ENCODE measurements around the gene ATP8B2. TPM values are rescaled to one million over a fixed set of nuclear protein-coding genes. Genes with fewer than 3 reads are reported as not detected.

ATP8B2 gene
- total RNA-seq, 6 donors from 2014 or later = 20.2 to 45.1 (median 37.4) TPM

- peaks cover 29 to 39% (median 34%) of the 10 kb centered on the region in 4 donors for H3K4me1 ChIP-seq
- no peaks in the 10 kb centered on the region for H3K9me3 ChIP-seq
- ATAC-seq (ENCODE audit: low FRiP score in 2 of 2) (no peak), DNase-seq (no peak)
- H3K36me3 ChIP-seq = peaks cover 0 to 39% (median 25%) of the 10 kb centered on the region in 4 donors
- no peak overlapping the region for H3K27ac ChIP-seq
- TF ChIP-seq CTCF (IDR thresholded peaks at IDR 0.05) = no peak
- TF ChIP-seq EP300 (IDR thresholded peaks at IDR 0.05) = no peak
- TF ChIP-seq POLR2AphosphoS5 (IDR thresholded peaks at IDR 0.05) = no peak
- no peak for TF ChIP-seq POLR2A (IDR thresholded peaks at IDR 0.05)
- H3K27me3 ChIP-seq = no peaks in the 10 kb centered on the region
- WGBS, 2 donors = 76 to 81% methylated on average over 4 of the region's 4 CpGs
- no peak overlapping the region for H3K4me3 ChIP-seq
Measured at GRCh38 chr1:154350383-154350782, 25.1 kb downstream of the ATP8B2 start.

GRCh38 chr1:154351363-154352068 lies 26.2 kb downstream of the ATP8B2 start:
- WGBS, 2 donors = 65 to 69% methylated on average over 14 of the region's 14 CpGs
- no peaks in the 10 kb centered on the region for H3K27me3 ChIP-seq
- H3K4me1 ChIP-seq = peaks cover 29 to 33% (median 31%) of the 10 kb centered on the region in 4 donors
- no peak for DNase-seq
- H3K4me3 ChIP-seq = no peak overlapping the region
- H3K36me3 ChIP-seq = peaks cover 0 to 28% (median 14%) of the 10 kb centered on the region in 4 donors
- H3K9me3 ChIP-seq = no peaks in the 10 kb centered on the region
- no peak for ATAC-seq (ENCODE audit: low FRiP score in 2 of 2)
- no peak for TF ChIP-seq POLR2A (IDR thresholded peaks at IDR 0.05)
- H3K27ac ChIP-seq = peak overlapping the region in 2 of 4 donors; percentile 67 to 84

GRCh38 chr1:154352245-154352580 lies 26.9 kb downstream of the ATP8B2 start:
- H3K27me3 ChIP-seq = no peaks in the 10 kb centered on the region
- H3K36me3 ChIP-seq = peaks cover 0 to 21% (median 10%) of the 10 kb centered on the region in 4 donors
- H3K9me3 ChIP-seq = no peaks in the 10 kb centered on the region
- TF ChIP-seq EP300 (IDR thresholded peaks at IDR 0.05) = no peak
- TF ChIP-seq CTCF (IDR thresholded peaks at IDR 0.05) = no peak
- TF ChIP-seq POLR2A (IDR thresholded peaks at IDR 0.05) = no peak
- H3K27ac ChIP-seq = peak overlapping the region; percentile 67 to 84 (median 72)
- H3K4me1 ChIP-seq = peaks cover 25 to 31% (median 29%) of the 10 kb centered on the region in 4 donors
- H3K4me3 ChIP-seq = peak overlapping the region in 3 of 4 donors; percentile 38 to 51 (median 49)
- 22 to 26% methylated on average over 6 to 9 of the region's 9 CpGs for WGBS, 2 donors
- no peak for ATAC-seq (ENCODE audit: low FRiP score in 2 of 2)
- DNase-seq = no peak

GRCh38 chr1:154352581-154353459 lies 27.5 kb downstream of the ATP8B2 start:
- H3K27ac ChIP-seq = peak overlapping the region; percentile 67 to 84 (median 72)
- no peaks in the 10 kb centered on the region for H3K27me3 ChIP-seq
- no peak for TF ChIP-seq CTCF (IDR thresholded peaks at IDR 0.05)
- TF ChIP-seq POLR2AphosphoS5 (IDR thresholded peaks at IDR 0.05) = peak in 1 of 2 donors; percentile 14
- TF ChIP-seq POLR2A (IDR thresholded peaks at IDR 0.05) = peak in 1 of 4 donors; percentile 48
- no peak for TF ChIP-seq EP300 (IDR thresholded peaks at IDR 0.05)
- peak overlapping the region in 3 of 4 donors; percentile 38 to 51 (median 49) for H3K4me3 ChIP-seq
- no peaks in the 10 kb centered on the region for H3K9me3 ChIP-seq
- H3K4me1 ChIP-seq = peaks cover 25 to 31% (median 29%) of the 10 kb centered on the region in 4 donors
- 1 to 2% methylated on average over 25 to 41 of the region's 41 CpGs for WGBS, 2 donors
- ATAC-seq (ENCODE audit: low FRiP score in 2 of 2) (peak; percentile 73 to 85), DNase-seq (peak; percentile 61 to 86)
- H3K36me3 ChIP-seq = peaks cover 0 to 19% (median 9%) of the 10 kb centered on the region in 4 donors

GRCh38 chr1:154353460-154353904 lies 28.2 kb downstream of the ATP8B2 start:
- H3K27ac ChIP-seq = peak overlapping the region; percentile 67 to 84 (median 72)
- H3K27me3 ChIP-seq = no peaks in the 10 kb centered on the region
- no peaks in the 10 kb centered on the region for H3K9me3 ChIP-seq
- ATAC-seq (ENCODE audit: low FRiP score in 2 of 2) (peak; percentile 31 to 70), DNase-seq (no peak)
- H3K4me3 ChIP-seq = peak overlapping the region in 3 of 4 donors; percentile 38 to 51 (median 49)
- 8 to 15% methylated on average over 1 of the region's 1 CpG for whole genome bisulfite sequencing, 2 donors
- peaks cover 25 to 31% (median 29%) of the 10 kb centered on the region in 4 donors for H3K4me1 ChIP-seq
- TF ChIP-seq EP300 (IDR thresholded peaks at IDR 0.05) (no peak), POLR2AphosphoS5 (IDR thresholded peaks at IDR 0.05) (peak in 1 of 2 donors; percentile 24), CTCF (IDR thresholded peaks at IDR 0.05) (peak in 2 of 6 experiments; percentile 29 to 36), POLR2A (IDR thresholded peaks at IDR 0.05) (no peak)
- H3K36me3 ChIP-seq = peaks cover 0 to 13% (median 4%) of the 10 kb centered on the region in 4 donors

Measured in upper lobe of left lung (tissue), 6 donors.